B cell (primary cell): Measurements from ENCODE around the gene EHBP1.

ENCODE experiments used
- EZH2 ChIP-seq: IDR thresholded peaks from 2 replicates; pipeline ENCODE4 v1.6.1; 2012; ENCODE audit warnings: borderline replicate concordance, low read depth, mild to moderate bottlenecking, moderate library complexity, low read length; ENCODE audit not compliant: insufficient read depth, poor library complexity, severe bottlenecking
- TF ChIP-seq, protein P1 (sequence below): fragments of 200-600 bp; IDR thresholded peaks from one replicate; pipeline ENCODE4 v1.8.0; 2022; ENCODE audit warnings: antibody characterized with exemption, mild to moderate bottlenecking

DNA sequence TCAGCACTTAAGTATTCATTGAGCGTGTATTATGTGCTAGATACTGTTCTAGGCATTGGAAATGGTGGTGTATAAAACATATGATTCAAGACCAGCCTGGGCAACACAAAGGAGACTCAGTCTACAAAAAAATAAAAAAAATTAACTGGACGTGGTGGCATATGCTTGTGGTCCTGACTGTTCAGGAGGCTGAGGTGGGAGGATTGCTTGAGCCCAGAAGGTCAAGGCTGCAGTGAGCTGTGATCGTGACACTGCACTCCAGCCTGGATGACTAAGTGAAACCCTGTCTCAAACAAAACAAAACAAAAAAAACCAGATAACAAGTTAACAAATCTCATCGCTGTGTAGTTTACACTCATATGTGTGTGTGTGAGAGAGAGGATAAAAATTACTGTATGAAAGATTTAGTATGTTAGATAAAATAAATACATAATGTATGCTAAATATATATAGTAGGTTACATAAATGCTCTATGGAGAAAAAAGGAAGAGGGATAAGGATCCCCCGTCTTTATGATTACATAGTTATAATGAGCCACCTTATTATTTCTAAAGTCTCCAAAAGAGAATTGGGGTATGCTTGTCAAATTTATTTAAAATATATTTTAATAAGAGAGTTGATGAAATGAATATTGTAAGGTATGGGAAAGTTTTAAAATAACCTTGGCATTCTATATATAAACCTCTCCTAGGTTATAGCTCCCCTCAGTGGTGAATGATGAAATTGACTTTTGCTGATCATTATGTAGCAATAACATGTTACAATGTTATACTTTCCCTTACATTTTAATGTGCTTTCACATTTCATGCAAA, 69.2 kb downstream of the EHBP1 start:
- TF ChIP-seq, protein P1, sequence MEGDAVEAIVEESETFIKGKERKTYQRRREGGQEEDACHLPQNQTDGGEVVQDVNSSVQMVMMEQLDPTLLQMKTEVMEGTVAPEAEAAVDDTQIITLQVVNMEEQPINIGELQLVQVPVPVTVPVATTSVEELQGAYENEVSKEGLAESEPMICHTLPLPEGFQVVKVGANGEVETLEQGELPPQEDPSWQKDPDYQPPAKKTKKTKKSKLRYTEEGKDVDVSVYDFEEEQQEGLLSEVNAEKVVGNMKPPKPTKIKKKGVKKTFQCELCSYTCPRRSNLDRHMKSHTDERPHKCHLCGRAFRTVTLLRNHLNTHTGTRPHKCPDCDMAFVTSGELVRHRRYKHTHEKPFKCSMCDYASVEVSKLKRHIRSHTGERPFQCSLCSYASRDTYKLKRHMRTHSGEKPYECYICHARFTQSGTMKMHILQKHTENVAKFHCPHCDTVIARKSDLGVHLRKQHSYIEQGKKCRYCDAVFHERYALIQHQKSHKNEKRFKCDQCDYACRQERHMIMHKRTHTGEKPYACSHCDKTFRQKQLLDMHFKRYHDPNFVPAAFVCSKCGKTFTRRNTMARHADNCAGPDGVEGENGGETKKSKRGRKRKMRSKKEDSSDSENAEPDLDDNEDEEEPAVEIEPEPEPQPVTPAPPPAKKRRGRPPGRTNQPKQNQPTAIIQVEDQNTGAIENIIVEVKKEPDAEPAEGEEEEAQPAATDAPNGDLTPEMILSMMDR = peak; percentile 88
- no peak for TF ChIP-seq EZH2
